HepG2 (cell line): ENCODE data around the gene CCNF. TPM values are rescaled to one million over a fixed set of nuclear protein-coding genes. Genes with fewer than 3 reads are reported as not detected.

Source experiments
- GTF2F1 ChIP-seq: fragments of 150-350 bp; IDR thresholded peaks from 2 replicates; pipeline ENCODE4 v1.6.1; 2014; ENCODE audit warnings: low read length
- HDAC1 ChIP-seq: sonication (generic); formaldehyde crosslinking; IDR thresholded peaks from 2 replicates; pipeline ENCODE4 v1.5.1; 2020; ENCODE audit warnings: mild to moderate bottlenecking, missing genetic modification reagents
- IRX3 ChIP-seq: sonication (generic); formaldehyde crosslinking; IDR thresholded peaks from 2 replicates; pipeline ENCODE4 v1.8.1; 2023; ENCODE audit warnings: mild to moderate bottlenecking, low read depth, missing genetic modification reagents, borderline replicate concordance
- KDM5B ChIP-seq: sonication (generic); formaldehyde crosslinking; IDR thresholded peaks from 2 replicates; pipeline ENCODE4 v1.4.0; 2020; ENCODE audit warnings: missing genetic modification reagents, mild to moderate bottlenecking, borderline replicate concordance
- MAFG ChIP-seq: sonication (generic); formaldehyde crosslinking; IDR thresholded peaks from 2 replicates; pipeline ENCODE4 v1.5.1; 2020; ENCODE audit warnings: mild to moderate bottlenecking, missing genetic modification reagents
- MBNL3 ChIP-seq: fragments of 250-450 bp; sonication (Bioruptor Pico); conservative IDR thresholded peaks from 2 replicates; pipeline ENCODE4 v1.8.0; 2022; ENCODE audit warnings: mild to moderate bottlenecking, inconsistent platforms
- RARA ChIP-seq: IDR thresholded peaks from 2 replicates; pipeline ENCODE4 v1.6.1; 2016; ENCODE audit warnings: missing genetic modification reagents, missing compliant biosample characterization
- RBAK ChIP-seq: sonication (generic); formaldehyde crosslinking; IDR thresholded peaks from 2 replicates; pipeline ENCODE4 v1.5.1; 2020; ENCODE audit warnings: mild to moderate bottlenecking, missing genetic modification reagents
- RXRA ChIP-seq: sonication (generic); formaldehyde crosslinking; IDR thresholded peaks from 2 replicates; pipeline ENCODE4 v1.5.1; 2020; ENCODE audit warnings: missing genetic modification reagents
- TBL1XR1 ChIP-seq: fragments of 150-350 bp; IDR thresholded peaks from 2 replicates; pipeline ENCODE4 v1.6.1; 2014; ENCODE audit warnings: borderline replicate concordance, low read length; ENCODE audit not compliant: partially characterized antibody
- TBX2 ChIP-seq: sonication (generic); formaldehyde crosslinking; IDR thresholded peaks from 2 replicates; pipeline ENCODE4 v1.5.0; 2020; ENCODE audit warnings: missing genetic modification reagents, mild to moderate bottlenecking, borderline replicate concordance
- ZNF234 ChIP-seq: sonication (generic); formaldehyde crosslinking; conservative IDR thresholded peaks from 2 replicates; pipeline ENCODE4 v1.5.1; 2020; ENCODE audit warnings: mild to moderate bottlenecking, missing genetic modification reagents
- ZNF253 ChIP-seq: sonication (generic); formaldehyde crosslinking; IDR thresholded peaks from 2 replicates; pipeline ENCODE4 v1.8.0; 2022; ENCODE audit warnings: mild to moderate bottlenecking, missing genetic modification reagents, borderline replicate concordance
- ZNF615 ChIP-seq: sonication (generic); formaldehyde crosslinking; IDR thresholded peaks from 2 replicates; pipeline ENCODE4 v1.5.0; 2020; ENCODE audit warnings: mild to moderate bottlenecking, missing genetic modification reagents, borderline replicate concordance
- ZSCAN22 ChIP-seq: sonication (generic); formaldehyde crosslinking; IDR thresholded peaks from 2 replicates; pipeline ENCODE4 v1.4.0; 2020; ENCODE audit warnings: mild to moderate bottlenecking, missing genetic modification reagents
- polyA plus RNA-seq, 8 experiments: library from polyadenylated mRNA; depleted of rRNA in 3 of 8; stranded (reverse) in 7 of 8; unstranded in 1 of 8; fragments of >200 nt; fragmentation: Illumina TruSeq in 4 of 8; extraction: Trizol in 4 of 8; gene quantifications; 2 replicates each; pipeline versions ENCODE4 v1.2.1 to v1.2.3, GENCODE V29; 2011 to 2016; ENCODE audit warnings: low read depth in 4 of 8, missing spikeins in 1 of 8, mixed read lengths in 1 of 8; ENCODE audit not compliant: insufficient read depth in 1 of 8
- total RNA-seq, 5 experiments: library from RNA; depleted of rRNA; stranded (reverse); fragments of >200 nt; fragmentation: Illumina TruSeq; extraction: Trizol; gene quantifications; 2 replicates each; pipeline ENCODE4 v1.2.3, GENCODE V29; 2016; ENCODE audit warnings: low read depth in 1 of 5
- TF ChIP-seq, protein P1 (sequence below): sonication (generic); formaldehyde crosslinking; IDR thresholded peaks from 2 replicates; pipeline ENCODE4 v1.5.1; 2020; ENCODE audit warnings: mild to moderate bottlenecking, missing genetic modification reagents, moderate library complexity
- TF ChIP-seq, protein P2 (sequence below): sonication (generic); formaldehyde crosslinking; IDR thresholded peaks from 2 replicates; pipeline ENCODE4 v1.8.0; 2022; ENCODE audit warnings: missing genetic modification reagents, mild to moderate bottlenecking, borderline replicate concordance
- TF ChIP-seq, protein P3 (sequence below): sonication (generic); formaldehyde crosslinking; IDR thresholded peaks from 2 replicates; pipeline ENCODE4 v1.8.0; 2022; ENCODE audit warnings: mild to moderate bottlenecking, missing genetic modification reagents, moderate library complexity
- TF ChIP-seq, protein P4 (sequence below): sonication (generic); formaldehyde crosslinking; IDR thresholded peaks from 2 replicates; pipeline ENCODE4 v1.9.0; 2022; ENCODE audit warnings: low read depth, missing genetic modification reagents

The CCNF gene
- total and polyA plus RNA-seq, 2 of the 13 experiments (the other 11 are each of a cell fraction or from before 2014, with no cell fraction given) = 6.4 to 22.8 TPM

DNA sequence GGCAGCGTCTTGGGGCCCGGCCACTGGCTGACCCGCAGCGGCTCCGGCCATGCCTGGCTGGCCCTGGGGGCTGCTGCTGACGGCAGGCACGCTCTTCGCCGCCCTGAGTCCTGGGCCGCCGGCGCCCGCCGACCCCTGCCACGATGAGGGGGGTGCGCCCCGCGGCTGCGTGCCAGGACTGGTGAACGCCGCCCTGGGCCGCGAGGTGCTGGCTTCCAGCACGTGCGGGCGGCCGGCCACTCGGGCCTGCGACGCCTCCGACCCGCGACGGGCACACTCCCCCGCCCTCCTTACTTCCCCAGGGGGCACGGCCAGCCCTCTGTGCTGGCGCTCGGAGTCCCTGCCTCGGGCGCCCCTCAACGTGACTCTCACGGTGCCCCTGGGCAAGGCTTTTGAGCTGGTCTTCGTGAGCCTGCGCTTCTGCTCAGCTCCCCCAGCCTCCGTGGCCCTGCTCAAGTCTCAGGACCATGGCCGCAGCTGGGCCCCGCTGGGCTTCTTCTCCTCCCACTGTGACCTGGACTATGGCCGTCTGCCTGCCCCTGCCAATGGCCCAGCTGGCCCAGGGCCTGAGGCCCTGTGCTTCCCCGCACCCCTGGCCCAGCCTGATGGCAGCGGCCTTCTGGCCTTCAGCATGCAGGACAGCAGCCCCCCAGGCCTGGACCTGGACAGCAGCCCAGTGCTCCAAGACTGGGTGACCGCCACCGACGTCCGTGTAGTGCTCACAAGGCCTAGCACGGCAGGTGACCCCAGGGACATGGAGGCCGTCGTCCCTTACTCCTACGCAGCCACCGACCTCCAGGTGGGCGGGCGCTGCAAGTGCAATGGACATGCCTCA, 42.6 kb downstream of the CCNF start (continued):
- TF ChIP-seq RXRA (CRISPR knock-in tag) (peak; percentile 36; the same call in 1 of the 2 replicates), TBX2 (CRISPR knock-in tag) (0 out of 2 replicates have a peak, but pooled peaks have one; percentile 15), ZNF615 (no peak), MAFG (0 out of 2 replicates have a peak, but pooled peaks have one; percentile 22), TBL1XR1 (no peak), HDAC1 (CRISPR knock-in tag) (0 out of 2 replicates have a peak, but pooled peaks have one; percentile 34), ZSCAN22 (CRISPR knock-in tag) (peak; percentile 99), RARA (CRISPR knock-in tag) (0 out of 2 replicates have a peak, but pooled peaks have one; percentile 26), IRX3 (CRISPR knock-in tag) (no peak), ZNF253 (CRISPR knock-in tag) (0 out of 2 replicates have a peak, but pooled peaks have one; percentile 60), RBAK (CRISPR knock-in tag) (0 out of 2 replicates have a peak, but pooled peaks have one; percentile 18), ZNF234 (CRISPR knock-in tag) (0 out of 2 replicates have a peak, but pooled peaks have one; percentile 20), MBNL3 (CRISPR knock-in tag) (no peak), KDM5B (CRISPR knock-in tag) (peak; percentile 34; the same call in 1 of the 2 replicates), GTF2F1 (no peak)
- TF ChIP-seq, protein P1, sequence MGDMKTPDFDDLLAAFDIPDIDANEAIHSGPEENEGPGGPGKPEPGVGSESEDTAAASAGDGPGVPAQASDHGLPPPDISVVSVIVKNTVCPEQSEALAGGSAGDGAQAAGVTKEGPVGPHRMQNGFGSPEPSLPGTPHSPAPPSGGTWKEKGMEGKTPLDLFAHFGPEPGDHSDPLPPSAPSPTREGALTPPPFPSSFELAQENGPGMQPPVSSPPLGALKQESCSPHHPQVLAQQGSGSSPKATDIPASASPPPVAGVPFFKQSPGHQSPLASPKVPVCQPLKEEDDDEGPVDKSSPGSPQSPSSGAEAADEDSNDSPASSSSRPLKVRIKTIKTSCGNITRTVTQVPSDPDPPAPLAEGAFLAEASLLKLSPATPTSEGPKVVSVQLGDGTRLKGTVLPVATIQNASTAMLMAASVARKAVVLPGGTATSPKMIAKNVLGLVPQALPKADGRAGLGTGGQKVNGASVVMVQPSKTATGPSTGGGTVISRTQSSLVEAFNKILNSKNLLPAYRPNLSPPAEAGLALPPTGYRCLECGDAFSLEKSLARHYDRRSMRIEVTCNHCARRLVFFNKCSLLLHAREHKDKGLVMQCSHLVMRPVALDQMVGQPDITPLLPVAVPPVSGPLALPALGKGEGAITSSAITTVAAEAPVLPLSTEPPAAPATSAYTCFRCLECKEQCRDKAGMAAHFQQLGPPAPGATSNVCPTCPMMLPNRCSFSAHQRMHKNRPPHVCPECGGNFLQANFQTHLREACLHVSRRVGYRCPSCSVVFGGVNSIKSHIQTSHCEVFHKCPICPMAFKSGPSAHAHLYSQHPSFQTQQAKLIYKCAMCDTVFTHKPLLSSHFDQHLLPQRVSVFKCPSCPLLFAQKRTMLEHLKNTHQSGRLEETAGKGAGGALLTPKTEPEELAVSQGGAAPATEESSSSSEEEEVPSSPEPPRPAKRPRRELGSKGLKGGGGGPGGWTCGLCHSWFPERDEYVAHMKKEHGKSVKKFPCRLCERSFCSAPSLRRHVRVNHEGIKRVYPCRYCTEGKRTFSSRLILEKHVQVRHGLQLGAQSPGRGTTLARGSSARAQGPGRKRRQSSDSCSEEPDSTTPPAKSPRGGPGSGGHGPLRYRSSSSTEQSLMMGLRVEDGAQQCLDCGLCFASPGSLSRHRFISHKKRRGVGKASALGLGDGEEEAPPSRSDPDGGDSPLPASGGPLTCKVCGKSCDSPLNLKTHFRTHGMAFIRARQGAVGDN (CRISPR knock-in tag) = peak; percentile 94
- TF ChIP-seq, protein P2, sequence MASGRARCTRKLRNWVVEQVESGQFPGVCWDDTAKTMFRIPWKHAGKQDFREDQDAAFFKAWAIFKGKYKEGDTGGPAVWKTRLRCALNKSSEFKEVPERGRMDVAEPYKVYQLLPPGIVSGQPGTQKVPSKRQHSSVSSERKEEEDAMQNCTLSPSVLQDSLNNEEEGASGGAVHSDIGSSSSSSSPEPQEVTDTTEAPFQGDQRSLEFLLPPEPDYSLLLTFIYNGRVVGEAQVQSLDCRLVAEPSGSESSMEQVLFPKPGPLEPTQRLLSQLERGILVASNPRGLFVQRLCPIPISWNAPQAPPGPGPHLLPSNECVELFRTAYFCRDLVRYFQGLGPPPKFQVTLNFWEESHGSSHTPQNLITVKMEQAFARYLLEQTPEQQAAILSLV (CRISPR knock-in tag) = no peak
- TF ChIP-seq, protein P3, sequence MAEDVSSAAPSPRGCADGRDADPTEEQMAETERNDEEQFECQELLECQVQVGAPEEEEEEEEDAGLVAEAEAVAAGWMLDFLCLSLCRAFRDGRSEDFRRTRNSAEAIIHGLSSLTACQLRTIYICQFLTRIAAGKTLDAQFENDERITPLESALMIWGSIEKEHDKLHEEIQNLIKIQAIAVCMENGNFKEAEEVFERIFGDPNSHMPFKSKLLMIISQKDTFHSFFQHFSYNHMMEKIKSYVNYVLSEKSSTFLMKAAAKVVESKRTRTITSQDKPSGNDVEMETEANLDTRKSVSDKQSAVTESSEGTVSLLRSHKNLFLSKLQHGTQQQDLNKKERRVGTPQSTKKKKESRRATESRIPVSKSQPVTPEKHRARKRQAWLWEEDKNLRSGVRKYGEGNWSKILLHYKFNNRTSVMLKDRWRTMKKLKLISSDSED (CRISPR knock-in tag) = peak; percentile 70; the same call in 1 of the 2 replicates
- TF ChIP-seq, protein P4, sequence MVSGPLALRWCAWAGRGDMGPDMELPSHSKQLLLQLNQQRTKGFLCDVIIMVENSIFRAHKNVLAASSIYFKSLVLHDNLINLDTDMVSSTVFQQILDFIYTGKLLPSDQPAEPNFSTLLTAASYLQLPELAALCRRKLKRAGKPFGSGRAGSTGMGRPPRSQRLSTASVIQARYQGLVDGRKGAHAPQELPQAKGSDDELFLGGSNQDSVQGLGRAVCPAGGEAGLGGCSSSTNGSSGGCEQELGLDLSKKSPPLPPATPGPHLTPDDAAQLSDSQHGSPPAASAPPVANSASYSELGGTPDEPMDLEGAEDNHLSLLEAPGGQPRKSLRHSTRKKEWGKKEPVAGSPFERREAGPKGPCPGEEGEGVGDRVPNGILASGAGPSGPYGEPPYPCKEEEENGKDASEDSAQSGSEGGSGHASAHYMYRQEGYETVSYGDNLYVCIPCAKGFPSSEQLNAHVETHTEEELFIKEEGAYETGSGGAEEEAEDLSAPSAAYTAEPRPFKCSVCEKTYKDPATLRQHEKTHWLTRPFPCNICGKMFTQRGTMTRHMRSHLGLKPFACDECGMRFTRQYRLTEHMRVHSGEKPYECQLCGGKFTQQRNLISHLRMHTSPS (CRISPR knock-in tag) = peak; percentile 3; the same call in 1 of the 2 replicates
